Nephron (organoid): ENCODE measurements around the gene CAVIN4.

Source experiments
- H3K27ac Mint-ChIP-seq, 3 experiments: 2 replicates each; pipeline ENCODE4 v1.8.0; 2020; ENCODE audit warnings: mixed read lengths in 3 of 3, mild to moderate bottlenecking in 2 of 3, moderate library complexity in 1 of 3
- H3K27me3 Mint-ChIP-seq: 2 replicates; pipeline ENCODE4 v1.8.0; 2021; ENCODE audit warnings: low read depth, mild to moderate bottlenecking, moderate library complexity, mixed read lengths
- H3K36me3 Mint-ChIP-seq: 2 replicates; pipeline ENCODE4 v1.8.0; 2020; ENCODE audit warnings: low read depth, mixed read lengths
- H3K4me1 Mint-ChIP-seq: 2 replicates; pipeline ENCODE4 v1.8.0; 2020; ENCODE audit warnings: mixed read lengths
- H3K4me3 Mint-ChIP-seq, 3 experiments: 2 replicates each; pipeline ENCODE4 v1.8.0; 2020; ENCODE audit warnings: mild to moderate bottlenecking in 3 of 3, mixed read lengths in 3 of 3, moderate library complexity in 2 of 3
- H3K9me3 Mint-ChIP-seq: 2 replicates; pipeline ENCODE4 v1.8.0; 2020; ENCODE audit warnings: mixed read lengths
- CTCF ChIP-seq, 3 experiments: fragments of 200-600 bp; sonication (generic); IDR thresholded peaks; one replicate each; pipeline ENCODE4 v1.5.0; 2021; ENCODE audit warnings: antibody characterized with exemption in 3 of 3; ENCODE audit not compliant: unreplicated experiment in 3 of 3

Gene CAVIN4

GRCh38 chr9:100601216-100601615 is 23.3 kb downstream of the CAVIN4 start:
- H3K4me3 Mint-ChIP-seq: peak overlapping the region; percentile 22 to 55 (median 50)
- H3K4me1 Mint-ChIP-seq: peaks cover 36% of the 10 kb centered on the region
- no peaks in the 10 kb centered on the region for H3K36me3 Mint-ChIP-seq
- H3K27ac Mint-ChIP-seq: peak overlapping the region; percentile 37 to 85 (median 66)
- peak; percentile 41 to 59 (median 56) for TF ChIP-seq CTCF (IDR thresholded peaks at IDR 0.05; ENCODE audit: unreplicated experiment in 3 of 3)
- H3K9me3 Mint-ChIP-seq: peaks cover 2% of the 10 kb centered on the region
- no peaks in the 10 kb centered on the region for H3K27me3 Mint-ChIP-seq

GRCh38 chr9:100602342-100602801 is 24.5 kb downstream of the CAVIN4 start:
- Mint-ChIP-seq H3K27me3 (no peaks in the 10 kb centered on the region), H3K9me3 (peaks cover 2% of the 10 kb centered on the region)

GRCh38 chr9:100605405-100605804 is 27.5 kb downstream of the CAVIN4 start:
- Mint-ChIP-seq H3K27me3 (no peaks in the 10 kb centered on the region), H3K36me3 (no peaks in the 10 kb centered on the region), H3K4me1 (peaks cover 24% of the 10 kb centered on the region), H3K27ac (no peak overlapping the region), H3K4me3 (no peak overlapping the region), H3K9me3 (peaks cover 2% of the 10 kb centered on the region)
- TF ChIP-seq CTCF (IDR thresholded peaks at IDR 0.05; ENCODE audit: unreplicated experiment in 3 of 3): no peak

More at GRCh38 chr9:100602342-100602801, 24.5 kb downstream of the CAVIN4 start:
- Mint-ChIP-seq H3K4me3 (peak overlapping the region in 2 of 3 experiments; percentile 4 to 22), H3K36me3 (no peaks in the 10 kb centered on the region), H3K27ac (peak overlapping the region; percentile 10 to 51 (median 12)), H3K4me1 (peaks cover 36% of the 10 kb centered on the region)
- TF ChIP-seq CTCF (IDR thresholded peaks at IDR 0.05; ENCODE audit: unreplicated experiment in 3 of 3): peak; percentile 62 to 74 (median 68)

GRCh38 chr9:100619194-100619593 is 41.3 kb downstream of the CAVIN4 start:
- no peak overlapping the region for H3K27ac Mint-ChIP-seq
- no peaks in the 10 kb centered on the region for H3K4me1 Mint-ChIP-seq
- H3K36me3 Mint-ChIP-seq: no peaks in the 10 kb centered on the region
- TF ChIP-seq CTCF (IDR thresholded peaks at IDR 0.05; ENCODE audit: unreplicated experiment in 3 of 3): no peak
- H3K27me3 Mint-ChIP-seq: no peaks in the 10 kb centered on the region
- H3K4me3 Mint-ChIP-seq: no peak overlapping the region
- H3K9me3 Mint-ChIP-seq: peaks cover 28% of the 10 kb centered on the region

- H3K27ac Mint-ChIP-seq: no peak overlapping the region
- H3K4me1 Mint-ChIP-seq: no peaks in the 10 kb centered on the region
- H3K27me3 Mint-ChIP-seq: no peaks in the 10 kb centered on the region
Measured at GRCh38 chr9:100619665-100620064, 41.8 kb downstream of the CAVIN4 start.

More at GRCh38 chr9:100619665-100620064, 41.8 kb downstream of the CAVIN4 start:
- no peak for TF ChIP-seq CTCF (IDR thresholded peaks at IDR 0.05; ENCODE audit: unreplicated experiment in 3 of 3)
- Mint-ChIP-seq H3K36me3 (no peaks in the 10 kb centered on the region), H3K9me3 (peaks cover 27% of the 10 kb centered on the region), H3K4me3 (no peak overlapping the region)
